H1 (cell line): ENCODE data around the gene PLPPR1. TPM values are rescaled to one million over a fixed set of nuclear protein-coding genes. Genes with fewer than 3 reads are reported as not detected.

Experiments used
- CTCF ChIA-PET: fragments of 300-600 bp; sonication (Branson Sonifier 250); formaldehyde crosslinking; loops from one replicate; lab custom pipeline; 2021; ENCODE audit not compliant: partially characterized antibody; lab: Charles Lee
- POLR2A ChIA-PET: fragments of 300-600 bp; sonication (Branson Sonifier 250); formaldehyde crosslinking; loops from one replicate; lab custom pipeline; 2021; ENCODE audit warnings: inconsistent platforms; ENCODE audit not compliant: partially characterized antibody; lab: Charles Lee
- DNase-seq, 2 experiments: peaks; one replicate each; pipeline versions ENCODE4 v3.0.0 to v3.0.0-alpha.2; 2010 to 2022; ENCODE audit warnings: low spot score in 2 of 2, low read depth in 1 of 2, mixed read lengths in 1 of 2
- FAIRE-seq: peaks from 2 replicates; lab custom pipeline; 2011; peaks lifted over from hg19 to GRCh38; lab: Jason Lieb, UNC
- H2AFZ ChIP-seq: 2 replicates; pipeline ENCODE4 v1.8.1; 2012; ENCODE audit warnings: low read length, inconsistent platforms
- H2AK5ac ChIP-seq: 2 replicates; pipeline ENCODE4 v1.6.1; 2013; ENCODE audit warnings: low read depth, low read length
- H2BK120ac ChIP-seq: replicated peaks from 2 replicates; pipeline ENCODE3; 2013; ENCODE audit warnings: low read depth, low read length, inconsistent platforms
- H2BK12ac ChIP-seq: 2 replicates; pipeline ENCODE4 v1.6.1; 2013; ENCODE audit warnings: low read depth, low read length
- H2BK15ac ChIP-seq: 2 replicates; pipeline ENCODE4 v1.6.1; 2013; ENCODE audit warnings: low read length
- H2BK20ac ChIP-seq: 2 replicates; pipeline ENCODE4 v1.6.1; 2013; ENCODE audit warnings: low read length
- H2BK5ac ChIP-seq: 2 replicates; pipeline ENCODE4 v1.6.1; 2013; ENCODE audit warnings: low read depth, low read length
- H3K14ac ChIP-seq: 2 replicates; pipeline ENCODE4 v1.6.1; 2013; ENCODE audit warnings: inconsistent platforms; ENCODE audit not compliant: insufficient read length
- H3K18ac ChIP-seq: 2 replicates; pipeline ENCODE4 v1.6.1; 2013; ENCODE audit warnings: low read length; ENCODE audit errors: extremely low read depth
- H3K23ac ChIP-seq: 2 replicates; pipeline ENCODE4 v1.6.1; 2013; ENCODE audit warnings: inconsistent platforms; ENCODE audit not compliant: insufficient read length
- H3K23me2 ChIP-seq: 2 replicates; pipeline ENCODE4 v1.6.1; 2013; ENCODE audit warnings: low read depth, low read length
- H3K27ac ChIP-seq: 2 replicates; pipeline ENCODE4 v1.6.1; 2011; ENCODE audit warnings: low read depth, low read length, inconsistent platforms
- H3K27me3 ChIP-seq, 4 experiments: replicated peaks in 1 of 4; 1 replicate in 1 of 4; 2 replicates in 3 of 4; pipeline versions ENCODE4 v1.6.1 to v1.8.1; 2011 to 2013; ENCODE audit warnings: low read length in 3 of 4, mild to moderate bottlenecking in 3 of 4, inconsistent platforms in 2 of 4, mixed read lengths in 2 of 4, moderate library complexity in 1 of 4; ENCODE audit not compliant: control insufficient read depth in 3 of 4, insufficient read depth in 3 of 4; ENCODE audit errors: extremely low read depth in 1 of 4
- H3K36me3 ChIP-seq, 4 experiments: 2 replicates each; pipeline versions ENCODE4 v1.6.1 to v1.8.1; 2011 to 2013; ENCODE audit warnings: mild to moderate bottlenecking in 4 of 4, low read length in 3 of 4, moderate library complexity in 2 of 4, control low read depth in 1 of 4, inconsistent platforms in 1 of 4; ENCODE audit not compliant: insufficient read depth in 4 of 4, control insufficient read depth in 2 of 4
- H3K4ac ChIP-seq: replicated peaks from 2 replicates; pipeline ENCODE3; 2013; ENCODE audit warnings: low read length, low read depth, mixed read lengths, inconsistent platforms; ENCODE audit not compliant: insufficient read length
- H3K4me1 ChIP-seq, 4 experiments: replicated peaks in 1 of 4; 1 replicate in 1 of 4; 2 replicates in 3 of 4; pipeline versions ENCODE4 v1.6.1 to v1.8.1; 2011 to 2013; ENCODE audit warnings: low read length in 3 of 4, inconsistent platforms in 2 of 4, mixed read lengths in 1 of 4; ENCODE audit not compliant: insufficient read depth in 4 of 4, control insufficient read depth in 3 of 4
- H3K4me2 ChIP-seq, 2 experiments: 2 replicates each; pipeline versions ENCODE4 v1.6.1 to v1.8.1; 2011 to 2013; ENCODE audit warnings: low read depth in 2 of 2, low read length in 2 of 2, control low read depth in 1 of 2, inconsistent platforms in 1 of 2, mild to moderate bottlenecking in 1 of 2; ENCODE audit not compliant: insufficient read depth in 1 of 2
- H3K4me3 ChIP-seq, 4 experiments: fragments of 200-600, 300-600 bp in 1 of 4; sonication (generic), shearing (Covaris generic), sonication (Bioruptor Twin) in 1 of 4; 2 replicates each; pipeline versions ENCODE4 v1.5.1 to v1.8.1; 2011 to 2016; ENCODE audit warnings: low read length in 4 of 4, low read depth in 3 of 4, control low read depth in 2 of 4, inconsistent platforms in 2 of 4, mild to moderate bottlenecking in 2 of 4, mixed read lengths in 1 of 4, moderate library complexity in 1 of 4; ENCODE audit not compliant: insufficient read depth in 2 of 4; ENCODE audit errors: extremely low read depth in 1 of 4
- H3K56ac ChIP-seq: replicated peaks from 2 replicates; pipeline ENCODE3; 2013; ENCODE audit warnings: low read depth, mild to moderate bottlenecking, mixed read lengths, low read length, inconsistent platforms; ENCODE audit not compliant: insufficient read length
- H3K79me1 ChIP-seq: 2 replicates; pipeline ENCODE4 v1.6.1; 2013; ENCODE audit warnings: low read depth, low read length, control low read depth
- H3K79me2 ChIP-seq, 2 experiments: 2 replicates each; pipeline versions ENCODE4 v1.6.1 to v1.8.1; 2012 to 2013; ENCODE audit warnings: low read length in 2 of 2, mild to moderate bottlenecking in 2 of 2, inconsistent platforms in 1 of 2; ENCODE audit not compliant: insufficient read depth in 2 of 2, control insufficient read depth in 1 of 2
- H3K9ac ChIP-seq, 4 experiments: replicated peaks in 1 of 4; 1 replicate in 1 of 4; 2 replicates in 3 of 4; pipeline versions ENCODE4 v1.6.1 to v1.8.1; 2011 to 2013; ENCODE audit warnings: low read depth in 3 of 4, low read length in 3 of 4, control low read depth in 2 of 4, mild to moderate bottlenecking in 2 of 4, moderate library complexity in 2 of 4, inconsistent platforms in 1 of 4; ENCODE audit errors: extremely low read depth in 1 of 4
- H3K9me3 ChIP-seq, 2 experiments: 2 replicates each; pipeline versions ENCODE4 v1.6.1 to v1.8.1; 2012 to 2013; ENCODE audit warnings: mild to moderate bottlenecking in 2 of 2, moderate library complexity in 2 of 2, control low read depth in 1 of 2, inconsistent platforms in 1 of 2, low read depth in 1 of 2, low read length in 1 of 2, mixed read lengths in 1 of 2; ENCODE audit not compliant: insufficient read depth in 2 of 2
- H4K20me1 ChIP-seq, 2 experiments: replicated peaks in 1 of 2; 2 replicates each; pipeline versions ENCODE3 to v1.8.1; 2011 to 2013; ENCODE audit warnings: inconsistent platforms in 2 of 2, low read length in 2 of 2, mild to moderate bottlenecking in 1 of 2; ENCODE audit not compliant: insufficient read depth in 2 of 2, control insufficient read depth in 1 of 2
- H4K5ac ChIP-seq: 2 replicates; pipeline ENCODE4 v1.6.1; 2013; ENCODE audit warnings: low read length, low read depth, mixed read lengths, inconsistent platforms; ENCODE audit not compliant: insufficient read length
- H4K8ac ChIP-seq: 2 replicates; pipeline ENCODE4 v1.8.0; 2013; ENCODE audit warnings: mild to moderate bottlenecking, moderate library complexity, low read length, inconsistent platforms; ENCODE audit not compliant: insufficient read depth; ENCODE audit errors: extremely low read depth
- H4K91ac ChIP-seq: replicated peaks from 2 replicates; pipeline ENCODE3; 2013; ENCODE audit warnings: low read length, mixed read lengths, inconsistent platforms; ENCODE audit not compliant: insufficient read length
- BACH1 ChIP-seq: IDR thresholded peaks from 2 replicates; pipeline ENCODE4 v1.6.1; 2012; ENCODE audit warnings: low read length, improper control_type of control experiment
- CBX5 ChIP-seq: fragments of 300-800, 300-1000 bp; sonication (generic); IDR thresholded peaks from 2 replicates; pipeline ENCODE4 v1.7.1; 2016; ENCODE audit warnings: antibody characterized with exemption, low read length, low read depth
- CBX8 ChIP-seq: fragments of 300-800, 300-1000 bp; sonication (generic); IDR thresholded peaks from 2 replicates; pipeline ENCODE4 v1.7.1; 2016; ENCODE audit warnings: low read depth, low read length, borderline replicate concordance
- CHD1 ChIP-seq: IDR thresholded peaks from 2 replicates; pipeline ENCODE4 v1.6.1; 2012; ENCODE audit warnings: low read depth, low read length, improper control_type of control experiment
- CHD2 ChIP-seq: IDR thresholded peaks from 2 replicates; pipeline ENCODE4 v1.6.1; 2012; ENCODE audit warnings: low read length, improper control_type of control experiment
- CTBP2 ChIP-seq: IDR thresholded peaks from 2 replicates; pipeline ENCODE4 v1.7.0; 2011; ENCODE audit warnings: borderline replicate concordance, mild to moderate bottlenecking, moderate library complexity, mixed read lengths, low read length; ENCODE audit not compliant: insufficient read depth, insufficient read length
- EGR1 ChIP-seq: IDR thresholded peaks from 2 replicates; pipeline ENCODE4 v1.6.1; 2011; ENCODE audit warnings: low read depth, low read length, borderline replicate concordance
- KDM1A ChIP-seq: fragments of 200-600, 300-600 bp; sonication (generic); IDR thresholded peaks from 2 replicates; pipeline ENCODE4 v1.7.1; 2016; ENCODE audit warnings: mild to moderate bottlenecking, low read length, borderline replicate concordance
- KDM4A ChIP-seq: IDR thresholded peaks from one replicate; pipeline ENCODE4 v1.7.1; 2012; ENCODE audit warnings: low read depth, mild to moderate bottlenecking, moderate library complexity, low read length, inconsistent platforms; ENCODE audit not compliant: severe bottlenecking
- NRF1 ChIP-seq: IDR thresholded peaks from 2 replicates; pipeline ENCODE4 v1.6.1; 2011; ENCODE audit warnings: mild to moderate bottlenecking, low read depth, low read length, improper control_type of control experiment
- PHF8 ChIP-seq: fragments of 200-600 bp; sonication (generic); conservative IDR thresholded peaks from 2 replicates; pipeline ENCODE4 v1.7.1; 2012; ENCODE audit warnings: low read depth, mild to moderate bottlenecking, inconsistent platforms, low read length, moderate library complexity
- POU5F1 ChIP-seq: IDR thresholded peaks from 2 replicates; pipeline ENCODE4 v1.6.1; 2011; ENCODE audit warnings: low read depth, mild to moderate bottlenecking, low read length, moderate library complexity
- SP2 ChIP-seq: IDR thresholded peaks from 2 replicates; pipeline ENCODE4 v1.6.1; 2012; ENCODE audit warnings: mild to moderate bottlenecking, low read length, inconsistent platforms
- TCF12 ChIP-seq: IDR thresholded peaks from 2 replicates; pipeline ENCODE4 v1.6.1; 2011; ENCODE audit warnings: low read depth, mild to moderate bottlenecking, low read length
- WGBS, 2 experiments: shearing (Covaris generic) in 1 of 2; methylation state at CpG; one replicate each; pipeline versions ENCODE4 v1.1.6 to v1.1.7; 2013 to 2015; ENCODE audit warnings: low lambda C conversion rate in 2 of 2, mixed read lengths in 2 of 2, inconsistent platforms in 1 of 2, low coverage in 1 of 2, missing lambda C conversion rate in 1 of 2; ENCODE audit not compliant: insufficient replicate concordance in 2 of 2, insufficient coverage in 1 of 2, insufficient read length in 1 of 2; ENCODE audit errors: extremely low coverage in 1 of 2, missing lambda C conversion rate in 1 of 2; 5-methylcytosine and 5-hydroxymethylcytosine counted together
- polyA plus RNA-seq, 7 experiments: library from polyadenylated mRNA; depleted of rRNA in 3 of 7; stranded (reverse) in 5 of 7; unstranded in 2 of 7; fragments of >200 nt in 5 of 7; fragments of 200-250 nt in 2 of 7; gene quantifications; 1 replicate in 5 of 7; 2 replicates in 1 of 7; 4 replicates in 1 of 7; pipeline versions ENCODE4 v1.2.1 to v1.2.3, GENCODE V29; 2011 to 2013; ENCODE audit warnings: missing spikeins in 2 of 7, mixed read lengths in 2 of 7
- total RNA-seq: library from RNA; stranded (reverse); fragmentation: NEBNext Ultra II Directional; extraction: Animal tissue kit (Norgen Biotek cat#: 25700); gene quantifications from 2 replicates; pipeline ENCODE4 v1.2.1, GENCODE V29; 2021

Gene PLPPR1
- total and polyA plus RNA-seq, 2 of the 8 experiments (the other 6 are each of a cell fraction or from before 2014, with no cell fraction given): 1.4 to 1.8 TPM

DNA sequence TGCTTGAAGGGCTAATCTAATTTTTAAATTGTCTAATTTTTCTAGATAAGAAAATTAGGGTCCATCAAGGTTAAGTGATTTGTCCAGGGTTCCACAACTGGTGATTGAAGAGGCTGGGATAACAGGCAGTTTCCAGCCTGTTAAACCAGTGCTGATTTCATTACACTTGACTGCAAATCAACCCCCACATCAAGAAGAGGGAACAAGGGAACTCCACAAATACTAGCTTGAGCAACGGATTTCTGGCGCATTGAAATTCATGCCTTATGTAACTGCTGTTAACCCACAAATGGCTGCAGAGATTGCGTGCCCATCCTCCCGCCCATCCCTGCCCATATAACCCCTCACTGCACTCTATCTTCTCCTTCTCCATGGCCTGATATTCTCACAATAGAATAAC, 10.0 kb downstream of the PLPPR1 start:
- Histone ChIP-seq H2AK5ac (no peak overlapping the region), H3K9me3 (no peaks in the 10 kb centered on the region), H4K8ac (no peak overlapping the region), H3K18ac (no peak overlapping the region), H2BK5ac (no peak overlapping the region), H2BK15ac (no peak overlapping the region), H3K79me2 (no peaks in the 10 kb centered on the region), H3K4me2 (no peak overlapping the region), H3K36me3 (no peaks in the 10 kb centered on the region), H4K5ac (no peak overlapping the region), H3K4me1 (no peaks in the 10 kb centered on the region), H2BK20ac (no peak overlapping the region), H3K4me3 (no peak overlapping the region), H2BK12ac (no peak overlapping the region), H2BK120ac (no peak overlapping the region), H3K4ac (no peak overlapping the region), H3K27me3 (no peaks in the 10 kb centered on the region), H3K9ac (no peak overlapping the region), H3K14ac (no peak overlapping the region), H2AFZ (no peak overlapping the region), H4K91ac (no peak overlapping the region), H3K56ac (no peak overlapping the region), H3K79me1 (no peaks in the 10 kb centered on the region), H4K20me1 (no peaks in the 10 kb centered on the region), H3K27ac (no peak overlapping the region), H3K23ac (no peak overlapping the region), H3K23me2 (no peaks in the 10 kb centered on the region)
- FAIRE-seq (no peak), DNase-seq (no peak)
- CTCF ChIA-PET: interaction anchor here (1.1 to 2.6 kb wide), 2 partner anchors 80 to 197 kb away, joined by 3 to 7 read pairs; no protein-coding TSS in a partner anchor
- POLR2A ChIA-PET: no interaction called here
- WGBS, 2 experiments: 91% methylated on average over 4 of the region's 4 CpGs; no CpG with 5 or more reads in 1 of the 2 experiments
- TF ChIP-seq BACH1 (no peak), CBX5 (no peak), CBX8 (no peak), KDM1A (no peak), POU5F1 (no peak), KDM4A (no peak), EGR1 (no peak), SP2 (no peak), TCF12 (no peak), CTBP2 (no peak), NRF1 (no peak), PHF8 (no peak), CHD1 (no peak), CHD2 (no peak)
